Adrenal gland (tissue), 5 donors: Measurements from ENCODE around the gene PAPOLA.
"Not testable (repeated sequence)": the region's sequence is repeated elsewhere in the genome, so short reads cannot be mapped to it uniquely, and the experiment has no call there.

ENCODE experiments used
- CTCF ChIP-seq, 6 experiments: fragments of 450-650 bp in 4 of 6; fragments of 200-600 bp in 2 of 6; sonication (generic) in 1 of 6; IDR thresholded peaks; 1 replicate in 5 of 6; 2 replicates in 1 of 6; pipeline versions ENCODE4 v1.5.1 to v1.8.0; 2016 to 2021; ENCODE audit warnings: antibody characterized with exemption in 6 of 6, mild to moderate bottlenecking in 2 of 6, moderate library complexity in 1 of 6
- POLR2A ChIP-seq, 2 donors: fragments of 450-650 bp; IDR thresholded peaks; one replicate each; pipeline ENCODE4 v1.6.1; 2017; ENCODE audit warnings: antibody characterized with exemption in 2 of 2, mild to moderate bottlenecking in 2 of 2, moderate library complexity in 1 of 2
- donor health status: DM: no; HTN: no; CAD: no.

- not testable (repeated sequence) for TF ChIP-seq CTCF, POLR2A (IDR thresholded peaks at IDR 0.05)
Measured at GRCh38 chr14:96470967-96471366, 31.2 kb upstream of the PAPOLA start.
